Measurements from ENCODE around the gene NBEA. TPM values are rescaled to one million over a fixed set of nuclear protein-coding genes. Genes with fewer than 3 reads are reported as not detected.

The NBEA gene
- total RNA-seq, 1 experiment from 2014 or later, result 4.4 TPM

DNA sequence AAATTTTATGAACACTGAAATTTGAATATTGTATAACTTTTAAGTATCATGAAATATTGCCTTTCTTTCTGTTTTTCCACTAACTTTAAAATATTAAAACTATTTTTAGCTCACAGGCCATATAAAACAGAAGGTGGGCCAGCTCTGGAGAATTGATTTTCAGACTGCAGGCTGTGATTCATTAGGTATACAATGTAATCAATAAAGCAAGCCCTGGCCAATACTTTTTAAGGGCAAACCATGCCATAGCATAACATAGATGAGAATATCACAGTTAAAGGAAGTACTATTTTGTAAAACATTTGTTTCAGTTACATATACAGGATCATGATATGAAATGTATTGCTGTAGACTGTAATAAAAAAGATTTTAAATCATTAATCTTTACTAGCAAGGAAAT is 336.8 kb downstream of the NBEA start:
- ATAC-seq, result no peak
- H3K36me3 ChIP-seq (ENCODE audit: low read depth, low read length), result no peaks in the 10 kb centered on the region

DNA sequence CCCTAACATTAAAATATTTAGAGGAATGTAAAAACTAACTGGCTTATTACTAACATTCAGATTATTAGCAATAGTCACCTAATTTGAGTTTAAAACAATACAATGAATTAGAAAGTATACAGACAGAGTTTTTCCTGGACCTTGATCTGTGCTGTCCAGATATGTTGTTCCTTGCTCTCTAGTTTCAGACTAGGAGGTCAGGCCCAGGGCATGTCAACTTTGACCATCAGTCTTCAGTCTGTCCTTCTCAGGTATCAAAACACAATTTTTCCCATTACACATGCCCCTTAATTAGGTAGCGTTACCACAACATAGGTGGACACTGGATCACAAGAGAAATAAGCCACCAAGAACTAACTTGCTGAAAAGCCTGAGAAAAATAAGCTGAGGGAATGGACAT is 337.4 kb downstream of the NBEA start:
- ChIA-PET POLR2A (ENCODE audit: unreplicated experiment) (no interaction called here), CTCF (no interaction called here)
- no peak for ATAC-seq

More for the DNA sequence above, 336.8 kb downstream of the NBEA start:
- POLR2A ChIA-PET (ENCODE audit: unreplicated experiment), result no interaction called here
- H3K4me3 ChIP-seq (ENCODE audit: low read length), result no peak overlapping the region
- intact Hi-C loops (cut with micrococcal nuclease), result no loop called here
- TF ChIP-seq, protein P1, sequence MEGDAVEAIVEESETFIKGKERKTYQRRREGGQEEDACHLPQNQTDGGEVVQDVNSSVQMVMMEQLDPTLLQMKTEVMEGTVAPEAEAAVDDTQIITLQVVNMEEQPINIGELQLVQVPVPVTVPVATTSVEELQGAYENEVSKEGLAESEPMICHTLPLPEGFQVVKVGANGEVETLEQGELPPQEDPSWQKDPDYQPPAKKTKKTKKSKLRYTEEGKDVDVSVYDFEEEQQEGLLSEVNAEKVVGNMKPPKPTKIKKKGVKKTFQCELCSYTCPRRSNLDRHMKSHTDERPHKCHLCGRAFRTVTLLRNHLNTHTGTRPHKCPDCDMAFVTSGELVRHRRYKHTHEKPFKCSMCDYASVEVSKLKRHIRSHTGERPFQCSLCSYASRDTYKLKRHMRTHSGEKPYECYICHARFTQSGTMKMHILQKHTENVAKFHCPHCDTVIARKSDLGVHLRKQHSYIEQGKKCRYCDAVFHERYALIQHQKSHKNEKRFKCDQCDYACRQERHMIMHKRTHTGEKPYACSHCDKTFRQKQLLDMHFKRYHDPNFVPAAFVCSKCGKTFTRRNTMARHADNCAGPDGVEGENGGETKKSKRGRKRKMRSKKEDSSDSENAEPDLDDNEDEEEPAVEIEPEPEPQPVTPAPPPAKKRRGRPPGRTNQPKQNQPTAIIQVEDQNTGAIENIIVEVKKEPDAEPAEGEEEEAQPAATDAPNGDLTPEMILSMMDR (conservative IDR thresholded peaks at IDR 0.05; ENCODE audit: low read depth, low read length), result no peak
- TF ChIP-seq EZH2 (IDR thresholded peaks at IDR 0.05; ENCODE audit: low read length, unreplicated experiment) (no peak), EZH2phosphoT487 (IDR thresholded peaks at IDR 0.05; ENCODE audit: borderline replicate concordance, low read length) (no peak)
- H3K9me2 ChIP-seq (replicated peaks; ENCODE audit: low read length), result no peaks in the 10 kb centered on the region
- BruUV-seq (replicated peaks), result no TSS peak
- CTCF ChIA-PET, result no interaction called here
- no peaks in the 10 kb centered on the region for H3F3A ChIP-seq (ENCODE audit: low read length, unreplicated experiment)
- H3K4me2 ChIP-seq (ENCODE audit: low read length), result no peak overlapping the region
- no peaks in the 10 kb centered on the region for H3K27me3 ChIP-seq (ENCODE audit: low read length)
- no peak overlapping the region for H2AFZ ChIP-seq (ENCODE audit: low read length)
- no peaks in the 10 kb centered on the region for H3K79me2 ChIP-seq (ENCODE audit: low read length)
- DNase-seq, result no peak
- H3K27ac ChIP-seq (ENCODE audit: low read length), result no peak overlapping the region
- H4K20me1 ChIP-seq (ENCODE audit: low read length), result no peaks in the 10 kb centered on the region
- H3K9me3 ChIP-seq (ENCODE audit: low read length), result no peaks in the 10 kb centered on the region
- no peak overlapping the region for H3K9ac ChIP-seq (ENCODE audit: low read length)
- no peaks in the 10 kb centered on the region for H3K4me1 ChIP-seq (ENCODE audit: insufficient read depth, low read length)

DNA sequence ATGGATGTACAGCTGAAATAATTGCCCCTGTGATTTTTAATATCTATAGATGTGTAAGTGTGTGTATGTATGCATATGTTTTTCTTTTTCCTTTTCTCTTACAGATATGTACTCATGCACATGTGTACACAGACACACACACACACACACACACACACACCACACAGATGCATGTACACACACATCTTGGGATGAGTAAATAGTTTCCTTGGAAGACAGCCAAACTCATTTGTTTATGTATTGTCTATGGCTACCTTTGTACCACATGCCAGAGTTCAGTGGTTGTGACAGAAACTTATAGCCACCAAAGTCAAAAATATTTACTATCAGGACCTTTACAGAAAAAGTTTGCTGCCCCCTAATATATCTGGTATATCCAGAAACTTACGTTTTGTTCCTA is 341.8 kb downstream of the NBEA start:
- intact Hi-C loops (cut with micrococcal nuclease), result no loop called here
- Histone ChIP-seq H3K36me3 (ENCODE audit: low read depth, low read length) (no peaks in the 10 kb centered on the region), H3F3A (ENCODE audit: low read length, unreplicated experiment) (no peaks in the 10 kb centered on the region), H3K9me2 (replicated peaks; ENCODE audit: low read length) (no peaks in the 10 kb centered on the region), H3K27me3 (ENCODE audit: low read length) (no peaks in the 10 kb centered on the region), H4K20me1 (ENCODE audit: low read length) (no peaks in the 10 kb centered on the region), H3K4me3 (ENCODE audit: low read length) (no peak overlapping the region), H3K79me2 (ENCODE audit: low read length) (no peaks in the 10 kb centered on the region), H2AFZ (ENCODE audit: low read length) (no peak overlapping the region), H3K9me3 (ENCODE audit: low read length) (no peaks in the 10 kb centered on the region), H3K27ac (ENCODE audit: low read length) (no peak overlapping the region), H3K4me1 (ENCODE audit: insufficient read depth, low read length) (0 out of 2 replicates have a peak, but pooled peaks cover 3% of the 10 kb centered on the region), H3K4me2 (ENCODE audit: low read length) (no peak overlapping the region), H3K9ac (ENCODE audit: low read length) (no peak overlapping the region)
- BruUV-seq (replicated peaks), result no TSS peak
- ChIA-PET CTCF (no interaction called here), POLR2A (ENCODE audit: unreplicated experiment) (no interaction called here)
- TF ChIP-seq EZH2phosphoT487 (IDR thresholded peaks at IDR 0.05; ENCODE audit: borderline replicate concordance, low read length), result no peak
- peak; percentile 64 for DNase-seq
- ATAC-seq, result peak; percentile 43; the same call in 1 of the 2 replicates

More for the DNA sequence above, 337.4 kb downstream of the NBEA start:
- no peak overlapping the region for H2AFZ ChIP-seq (ENCODE audit: low read length)
- no peaks in the 10 kb centered on the region for H3K4me1 ChIP-seq (ENCODE audit: insufficient read depth, low read length)
- no peak overlapping the region for H3K4me2 ChIP-seq (ENCODE audit: low read length)
- no peak overlapping the region for H3K4me3 ChIP-seq (ENCODE audit: low read length)
- no peaks in the 10 kb centered on the region for H4K20me1 ChIP-seq (ENCODE audit: low read length)
- H3K79me2 ChIP-seq (ENCODE audit: low read length), result no peaks in the 10 kb centered on the region
- DNase-seq, result no peak
- no peaks in the 10 kb centered on the region for H3K36me3 ChIP-seq (ENCODE audit: low read depth, low read length)
- H3K9me3 ChIP-seq (ENCODE audit: low read length), result no peaks in the 10 kb centered on the region
- no peaks in the 10 kb centered on the region for H3K9me2 ChIP-seq (replicated peaks; ENCODE audit: low read length)
- no peak overlapping the region for H3K9ac ChIP-seq (ENCODE audit: low read length)
- H3K27me3 ChIP-seq (ENCODE audit: low read length), result no peaks in the 10 kb centered on the region
- no peak overlapping the region for H3K27ac ChIP-seq (ENCODE audit: low read length)
- no peaks in the 10 kb centered on the region for H3F3A ChIP-seq (ENCODE audit: low read length, unreplicated experiment)
- intact Hi-C loops (cut with micrococcal nuclease), result no loop called here
- BruUV-seq (replicated peaks), result no TSS peak
- TF ChIP-seq, protein P1 (conservative IDR thresholded peaks at IDR 0.05; ENCODE audit: low read depth, low read length), result no peak
- TF ChIP-seq EZH2 (IDR thresholded peaks at IDR 0.05; ENCODE audit: low read length, unreplicated experiment) (no peak), EZH2phosphoT487 (IDR thresholded peaks at IDR 0.05; ENCODE audit: borderline replicate concordance, low read length) (no peak)
